Keratinocyte (primary cell): ENCODE results near the gene LOXHD1. TPM values are rescaled to one million over a fixed set of nuclear protein-coding genes. Genes with fewer than 3 reads are reported as not detected.

Source experiments
- DNase-seq: peaks from one replicate; pipeline ENCODE4 v3.0.0-alpha.2; 2011; ENCODE audit warnings: low read depth, missing footprints, low spot score
- FAIRE-seq: peaks from 2 replicates; lab custom pipeline; 2011; peaks lifted over from hg19 to GRCh38; lab: Jason Lieb, UNC
- H2AFZ ChIP-seq: 2 replicates; pipeline ENCODE4 v1.6.0; 2012; ENCODE audit warnings: low read length, control low read depth, inconsistent platforms; ENCODE audit not compliant: control insufficient read depth
- H3K27ac ChIP-seq: 2 replicates; pipeline ENCODE4 v1.5.1; 2011; ENCODE audit warnings: low read length; ENCODE audit not compliant: control insufficient read depth, insufficient read depth
- H3K27me3 ChIP-seq: 3 replicates; pipeline ENCODE4 v1.6.0; 2011; ENCODE audit warnings: low read length; ENCODE audit not compliant: control insufficient read depth, insufficient read depth; ENCODE audit errors: extremely low read depth
- H3K36me3 ChIP-seq, 2 experiments: 2 replicates in 1 of 2; 3 replicates in 1 of 2; pipeline ENCODE4 v1.5.1; 2011; ENCODE audit warnings: low read length in 2 of 2, mild to moderate bottlenecking in 1 of 2; ENCODE audit not compliant: control insufficient read depth in 2 of 2, insufficient read depth in 2 of 2; ENCODE audit errors: extremely low read depth in 1 of 2
- H3K4me1 ChIP-seq: 3 replicates; pipeline ENCODE4 v1.5.1; 2011; ENCODE audit warnings: low read length; ENCODE audit not compliant: control insufficient read depth, insufficient read depth; ENCODE audit errors: extremely low read depth
- H3K4me2 ChIP-seq: 3 replicates; pipeline ENCODE4 v1.6.0; 2011; ENCODE audit warnings: low read depth, low read length; ENCODE audit not compliant: control insufficient read depth, insufficient read depth; ENCODE audit errors: extremely low read depth
- H3K4me3 ChIP-seq, 3 experiments: fragments of 200-600 bp in 1 of 3; sonication (generic) in 1 of 3; 2 replicates in 2 of 3; 3 replicates in 1 of 3; pipeline ENCODE4 v1.5.1; 2011 to 2016; ENCODE audit warnings: low read length in 3 of 3, mild to moderate bottlenecking in 3 of 3, control low read depth in 2 of 3, inconsistent platforms in 1 of 3, low read depth in 1 of 3, mixed read lengths in 1 of 3, mixed run types in 1 of 3, moderate library complexity in 1 of 3; ENCODE audit not compliant: control insufficient read depth in 2 of 3, insufficient read depth in 2 of 3; ENCODE audit errors: extremely low read depth in 1 of 3
- H3K79me2 ChIP-seq: 2 replicates; pipeline ENCODE4 v1.6.0; 2012; ENCODE audit warnings: low read length; ENCODE audit not compliant: control insufficient read depth, insufficient read depth
- H3K9ac ChIP-seq: 3 replicates; pipeline ENCODE4 v1.6.0; 2011; ENCODE audit warnings: low read length; ENCODE audit not compliant: control insufficient read depth, insufficient read depth; ENCODE audit errors: extremely low read depth
- H3K9me1 ChIP-seq: 3 replicates; pipeline ENCODE4 v1.6.0; 2011; ENCODE audit warnings: low read length; ENCODE audit not compliant: control insufficient read depth, insufficient read depth; ENCODE audit errors: extremely low read depth
- H3K9me3 ChIP-seq: 2 replicates; pipeline ENCODE4 v1.5.1; 2012; ENCODE audit warnings: low read depth, low read length; ENCODE audit not compliant: control insufficient read depth
- H4K20me1 ChIP-seq: 3 replicates; pipeline ENCODE4 v1.6.0; 2011; ENCODE audit warnings: low read length; ENCODE audit not compliant: control insufficient read depth, insufficient read depth; ENCODE audit errors: extremely low read depth
- EZH2 ChIP-seq: IDR thresholded peaks from one replicate; pipeline ENCODE4 v1.6.1; 2012; ENCODE audit warnings: inconsistent platforms, mild to moderate bottlenecking, low read length, moderate library complexity
- dilution Hi-C: fragments of 300-500 bp; cut with MboI; formaldehyde crosslinking; loops from one replicate; pipeline ENCODE4 v1.7.0; 2020; ENCODE audit warnings: low sequenced_read_pairs; ENCODE audit not compliant: extremely low pct_ligation_motif_present
- polyA plus RNA-seq, 5 experiments: library from polyadenylated mRNA; depleted of rRNA in 3 of 5; stranded (reverse) in 3 of 5; stranded (forward) in 1 of 5; unstranded in 1 of 5; fragments of >200 nt; gene quantifications; 1 replicate in 1 of 5; 2 replicates in 3 of 5; 3 replicates in 1 of 5; pipeline versions ENCODE4 v1.2.1 to v1.2.3, GENCODE V29; 2011 to 2012; ENCODE audit warnings: missing spikeins in 2 of 5, low read depth in 1 of 5, low replicate concordance in 1 of 5
- TF ChIP-seq, protein P1 (sequence below), 3 experiments: IDR thresholded peaks in 1 of 3; conservative IDR thresholded peaks in 1 of 3; optimal IDR thresholded peaks in 1 of 3; 2 replicates in 2 of 3; 3 replicates in 1 of 3; pipeline versions ENCODE3 to v1.5.1; 2011; ENCODE audit warnings: low read length in 3 of 3, mild to moderate bottlenecking in 3 of 3, moderate library complexity in 2 of 3, control low read depth in 1 of 3, inconsistent platforms in 1 of 3; ENCODE audit not compliant: insufficient read depth in 2 of 3; ENCODE audit errors: extremely low read depth in 1 of 3

Gene LOXHD1
- polyA plus RNA-seq, 1 donor (not counting 4 experiments of a cell fraction or from before 2014, with no cell fraction given), result not detected

DNA sequence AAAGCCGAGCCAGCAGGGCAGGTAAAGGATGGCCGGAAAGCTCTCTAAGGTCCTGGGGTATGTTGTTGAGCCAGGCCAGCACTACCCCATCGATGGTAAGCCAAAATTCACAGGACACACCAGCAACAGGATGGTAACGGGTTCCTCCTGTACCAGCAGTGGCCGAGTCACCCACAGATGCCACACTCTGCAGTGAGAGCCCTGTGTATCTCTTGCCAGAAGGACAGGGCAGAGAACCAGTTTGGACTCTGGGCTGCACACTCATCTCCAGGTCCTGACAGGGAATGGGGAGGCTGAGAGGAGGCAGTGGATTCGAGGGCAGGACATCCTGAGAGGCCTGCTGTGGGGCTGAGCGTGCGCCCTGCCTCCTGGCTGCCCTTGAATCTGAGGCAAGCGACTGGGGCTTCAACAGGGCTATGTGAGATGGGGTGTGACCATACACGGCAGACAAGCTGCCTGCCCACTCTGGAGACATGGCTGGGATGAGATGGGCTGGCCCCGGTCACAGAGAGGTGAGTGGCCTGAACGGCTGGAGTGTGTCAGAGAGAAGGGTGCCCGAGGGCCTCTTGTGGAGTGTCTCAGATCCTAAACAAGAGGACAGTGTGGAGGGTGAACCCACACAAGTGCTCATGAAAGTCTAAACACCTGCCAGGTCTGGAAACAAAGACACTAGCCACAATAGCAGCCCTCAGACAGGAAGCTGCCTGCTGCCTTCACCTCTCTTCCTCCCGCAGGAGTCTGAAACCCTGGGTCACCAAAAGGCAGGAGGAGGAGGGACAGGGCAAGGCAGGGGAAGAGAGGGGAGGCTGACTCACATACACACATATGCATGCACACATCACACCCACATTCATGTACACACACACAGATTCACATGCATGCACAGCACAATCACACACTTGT, 182.3 kb downstream of the LOXHD1 start:
- H3K36me3 ChIP-seq, result no peaks in the 10 kb centered on the region
- H3K4me3 ChIP-seq, result no peak overlapping the region
- no peaks in the 10 kb centered on the region for H3K9me1 ChIP-seq
- no peaks in the 10 kb centered on the region for H3K9me3 ChIP-seq
- H3K79me2 ChIP-seq, result no peaks in the 10 kb centered on the region
- H3K4me1 ChIP-seq, result no peaks in the 10 kb centered on the region
- no peak overlapping the region for H3K9ac ChIP-seq
- TF ChIP-seq, protein P1, sequence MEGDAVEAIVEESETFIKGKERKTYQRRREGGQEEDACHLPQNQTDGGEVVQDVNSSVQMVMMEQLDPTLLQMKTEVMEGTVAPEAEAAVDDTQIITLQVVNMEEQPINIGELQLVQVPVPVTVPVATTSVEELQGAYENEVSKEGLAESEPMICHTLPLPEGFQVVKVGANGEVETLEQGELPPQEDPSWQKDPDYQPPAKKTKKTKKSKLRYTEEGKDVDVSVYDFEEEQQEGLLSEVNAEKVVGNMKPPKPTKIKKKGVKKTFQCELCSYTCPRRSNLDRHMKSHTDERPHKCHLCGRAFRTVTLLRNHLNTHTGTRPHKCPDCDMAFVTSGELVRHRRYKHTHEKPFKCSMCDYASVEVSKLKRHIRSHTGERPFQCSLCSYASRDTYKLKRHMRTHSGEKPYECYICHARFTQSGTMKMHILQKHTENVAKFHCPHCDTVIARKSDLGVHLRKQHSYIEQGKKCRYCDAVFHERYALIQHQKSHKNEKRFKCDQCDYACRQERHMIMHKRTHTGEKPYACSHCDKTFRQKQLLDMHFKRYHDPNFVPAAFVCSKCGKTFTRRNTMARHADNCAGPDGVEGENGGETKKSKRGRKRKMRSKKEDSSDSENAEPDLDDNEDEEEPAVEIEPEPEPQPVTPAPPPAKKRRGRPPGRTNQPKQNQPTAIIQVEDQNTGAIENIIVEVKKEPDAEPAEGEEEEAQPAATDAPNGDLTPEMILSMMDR (optimal IDR thresholded peaks at IDR 0.05 in 1 of 3, IDR thresholded peaks at IDR 0.05 in 1 of 3, conservative IDR thresholded peaks at IDR 0.05 in 1 of 3; ENCODE audit: extremely low read depth in 1 of 3, insufficient read depth in 2 of 3, low read length in 3 of 3), result no peak
- no peak for TF ChIP-seq EZH2
- no peak for DNase-seq
- dilution Hi-C loops, result no loop called here
- H3K27ac ChIP-seq, result no peak overlapping the region
- H2AFZ ChIP-seq, result no peak overlapping the region
- H4K20me1 ChIP-seq, result no peaks in the 10 kb centered on the region
- FAIRE-seq, result no peak
- no peak overlapping the region for H3K4me2 ChIP-seq
- H3K27me3 ChIP-seq, result peaks cover 7% of the 10 kb centered on the region

- Histone ChIP-seq H3K4me3 (no peak overlapping the region), H3K9me3 (no peaks in the 10 kb centered on the region), H3K9me1 (no peaks in the 10 kb centered on the region), H3K4me1 (no peaks in the 10 kb centered on the region), H3K27me3 (no peaks in the 10 kb centered on the region), H3K36me3 (no peaks in the 10 kb centered on the region), H2AFZ (no peak overlapping the region), H4K20me1 (no peaks in the 10 kb centered on the region), H3K27ac (no peak overlapping the region), H3K4me2 (no peak overlapping the region), H3K9ac (no peak overlapping the region), H3K79me2 (no peaks in the 10 kb centered on the region)
- FAIRE-seq (no peak), DNase-seq (no peak)
- TF ChIP-seq EZH2, result no peak
- TF ChIP-seq, protein P1 (optimal IDR thresholded peaks at IDR 0.05 in 1 of 3, IDR thresholded peaks at IDR 0.05 in 1 of 3, conservative IDR thresholded peaks at IDR 0.05 in 1 of 3; ENCODE audit: extremely low read depth in 1 of 3, insufficient read depth in 2 of 3, low read length in 3 of 3), result no peak
- dilution Hi-C loops, result no loop called here
These were observed 185.1 kb downstream of the LOXHD1 start for GRCh38 chr18:46471809-46472498.
